ENCODE results near the gene KLRC1.
"Not testable (repeated sequence)": the region's sequence is repeated elsewhere in the genome, so short reads cannot be mapped to it uniquely, and the experiment has no call there.

Gene KLRC1

DNA sequence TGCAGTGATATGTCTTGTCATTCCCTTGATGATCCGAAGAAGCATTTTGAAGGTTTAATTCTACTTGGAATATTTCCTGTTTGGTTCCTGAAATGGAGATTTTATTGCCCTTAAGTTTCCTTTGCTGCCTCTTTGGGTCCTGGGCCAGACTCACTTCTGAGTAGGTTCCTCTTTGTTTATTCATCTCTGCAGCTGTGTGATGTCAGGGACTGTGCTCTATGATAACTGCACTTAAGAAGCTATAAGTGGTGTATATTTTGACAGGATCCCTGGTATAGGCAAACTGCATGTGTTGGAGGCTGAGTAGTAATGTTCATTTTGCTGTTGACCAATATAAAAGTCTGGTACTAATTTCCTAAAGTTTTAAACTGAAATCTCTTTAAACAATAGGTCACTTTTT lies 43.8 kb downstream of the KLRC1 start, which contains the start of gene KLRC4:
KLRC4 (minus strand) TSS at position 366 of the 400 bp plus-strand sequence; CDS start at position 184, 182 bp downstream.
- DNase-seq, result no peak

DNA sequence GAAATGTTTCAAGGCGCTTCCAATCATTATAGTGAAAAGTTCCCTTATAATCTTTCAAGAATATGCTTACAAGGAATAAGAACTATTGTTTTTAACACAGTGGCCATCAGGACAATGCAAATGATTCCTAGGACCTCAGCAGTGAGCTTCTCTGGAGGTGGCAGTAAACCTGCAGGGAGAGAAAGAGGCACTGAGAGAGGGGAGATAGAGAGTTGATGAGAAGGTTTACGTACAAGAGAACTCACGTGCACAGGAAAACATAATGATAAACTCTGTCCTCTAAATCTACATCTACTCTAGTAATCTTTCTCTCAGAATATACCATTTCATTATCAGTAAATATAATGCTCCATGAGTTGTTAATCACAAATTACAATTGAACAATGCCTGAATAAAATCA lies 44.3 kb downstream of the KLRC1 start:
- no peak for DNase-seq

DNA sequence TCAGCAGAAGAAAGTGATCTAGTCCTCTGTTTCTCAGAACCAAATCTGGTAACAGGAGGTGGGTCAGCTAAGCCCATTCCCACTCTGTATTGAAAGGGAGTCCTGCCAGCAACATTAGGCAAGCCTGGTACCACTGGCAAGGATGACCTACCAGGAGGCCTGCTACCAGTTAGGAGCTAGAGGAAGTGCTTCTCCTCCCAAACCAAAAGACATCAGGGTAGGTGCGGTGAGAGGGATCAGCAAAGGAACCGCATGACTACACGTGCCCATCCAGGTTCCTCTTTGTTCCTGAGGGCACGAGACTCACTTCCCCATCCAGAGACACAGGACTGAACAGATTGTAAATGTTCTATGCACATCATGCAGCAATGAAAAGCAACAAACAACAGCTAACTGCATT lies 46.5 kb downstream of the KLRC1 start:
- no peak for DNase-seq

DNA sequence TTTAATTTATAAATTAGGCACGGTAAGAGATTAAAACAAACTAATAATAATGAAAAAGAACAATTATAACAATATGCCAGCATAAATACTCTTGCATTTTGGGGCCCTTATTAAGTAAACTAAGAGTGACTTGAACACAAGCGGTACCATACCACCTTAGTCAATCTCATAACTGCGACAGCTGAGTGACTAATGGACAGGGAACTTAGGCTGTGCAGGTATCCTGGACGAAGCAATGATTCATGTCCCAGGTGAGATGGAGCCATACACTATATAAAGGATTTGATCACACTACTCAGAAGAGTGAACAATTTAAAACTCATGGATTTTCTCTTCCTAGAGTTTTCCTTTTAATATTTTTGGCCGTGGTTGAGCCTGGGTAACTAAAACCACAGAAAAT lies 47.9 kb downstream of the KLRC1 start:
- no peak for DNase-seq

DNA sequence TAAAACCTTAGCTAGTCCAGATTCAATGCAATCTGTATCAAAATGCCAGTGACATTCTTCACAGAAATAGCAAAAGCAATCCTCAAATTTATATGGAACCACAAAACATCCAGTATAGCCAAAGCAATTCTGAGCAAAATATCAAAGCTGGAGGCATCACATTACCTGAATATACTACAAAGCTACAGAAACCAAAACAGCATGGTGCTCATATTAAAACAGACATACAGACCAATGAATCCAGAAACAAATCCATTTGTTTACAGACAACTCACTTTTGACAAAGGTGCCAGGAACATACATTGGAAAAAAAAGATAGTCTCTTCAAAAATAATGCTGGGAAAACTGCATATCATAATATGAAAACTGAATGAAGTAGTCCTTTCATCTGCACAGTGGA lies 48.4 kb downstream of the KLRC1 start:
- no peak for DNase-seq

DNA sequence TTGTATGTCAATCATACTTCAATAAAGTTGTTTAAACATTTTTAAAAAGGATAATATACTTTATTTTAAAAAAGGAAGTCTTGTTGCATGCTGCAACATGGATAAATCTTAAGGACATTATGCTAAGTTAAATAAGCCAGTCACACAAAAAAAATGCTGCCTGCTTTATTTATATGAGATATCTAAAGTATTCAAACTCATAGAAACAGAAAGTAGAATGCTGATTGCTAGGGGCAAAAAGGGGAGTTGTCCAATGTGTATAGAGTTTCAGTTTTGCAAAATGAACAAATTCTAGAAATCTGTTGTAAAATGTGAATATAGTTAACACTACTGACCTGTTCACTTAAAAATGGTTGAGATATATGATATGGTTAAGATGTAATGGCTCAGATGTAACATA lies 52.3 kb downstream of the KLRC1 start:
- DNase-seq, result no peak

DNA sequence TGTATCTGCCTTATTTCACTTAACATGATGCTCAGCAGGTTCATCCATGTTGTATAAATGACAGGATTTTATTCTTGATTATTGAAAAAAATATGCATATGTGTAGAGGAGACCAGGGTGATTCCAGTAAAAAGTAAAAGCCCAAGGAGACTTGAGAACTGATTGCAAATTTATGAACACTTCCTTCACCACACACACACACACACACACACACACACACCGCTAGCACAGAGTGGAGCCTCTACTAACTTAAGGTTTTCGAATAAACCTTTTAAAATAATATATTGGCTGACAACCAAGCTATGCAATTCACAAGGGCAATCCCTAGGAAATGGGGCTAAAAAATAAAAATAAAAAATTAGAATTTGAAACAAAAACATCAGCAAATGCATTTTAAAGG lies 55.0 kb downstream of the KLRC1 start:
- DNase-seq, result no peak

DNA sequence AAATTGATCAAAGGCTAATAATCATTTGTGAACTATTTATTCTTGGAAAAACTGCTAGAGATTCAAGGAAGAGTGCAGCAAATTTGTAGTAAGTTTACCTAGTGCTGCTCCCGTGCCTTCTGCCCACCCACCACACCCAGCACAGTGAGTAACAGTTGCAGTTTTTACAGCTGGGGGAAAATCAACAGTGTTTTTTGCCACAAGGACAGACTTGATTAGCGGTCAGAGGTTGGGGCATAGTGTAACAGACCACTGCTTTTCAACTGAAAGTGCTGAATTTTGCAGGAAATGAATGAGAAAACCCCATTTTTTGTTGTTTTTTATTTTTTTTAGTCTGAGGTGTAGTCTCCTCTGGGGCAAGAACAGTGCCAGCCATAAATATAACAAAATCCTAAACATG lies 55.9 kb downstream of the KLRC1 start:
- no peak for DNase-seq

DNA sequence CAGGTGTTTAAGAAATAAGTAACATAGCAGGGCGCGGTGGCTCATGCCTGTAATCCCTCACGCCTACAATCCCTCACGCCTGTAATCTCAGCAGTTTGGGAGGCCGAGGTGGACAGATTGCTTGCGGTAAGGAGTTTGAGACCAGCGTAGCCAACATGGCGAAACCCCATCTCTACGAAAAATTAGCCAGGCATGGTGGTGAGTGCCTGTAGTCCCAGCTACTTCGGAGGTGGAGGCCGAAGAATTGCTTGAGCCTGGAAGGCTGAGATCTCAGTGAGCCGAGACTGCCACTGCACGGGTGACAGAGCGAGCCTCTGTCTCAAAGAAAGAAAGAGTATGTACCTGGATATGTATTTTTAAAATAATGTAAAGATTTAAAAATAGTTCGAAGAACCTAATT lies 57.0 kb downstream of the KLRC1 start:
- not testable (repeated sequence) for DNase-seq

Measured in activated CD4-positive, alpha-beta T cell treated with anti-CD3 and anti-CD28 coated beads, Interleukin-2, amount 50 U/mL, for 4 hours (primary cell).